SU-DHL-6 (cell line): ENCODE data around the gene LLGL2.

ENCODE experiments used
- EZH2phosphoT487 ChIP-seq: fragments of 200-600 bp; sonication (generic), shearing (Covaris generic); conservative IDR thresholded peaks from 2 replicates; pipeline ENCODE4 v1.6.1; 2018; ENCODE audit warnings: mild to moderate bottlenecking, antibody characterized with exemption, low read length, moderate library complexity, mixed read lengths
- TF ChIP-seq, protein P1 (sequence below): fragments of 200-600 bp; sonication (generic); IDR thresholded peaks from one replicate; pipeline ENCODE4 v1.5.1; 2017; ENCODE audit warnings: antibody characterized with exemption, mild to moderate bottlenecking, low read length, moderate library complexity; ENCODE audit not compliant: insufficient read depth, poor library complexity, severe bottlenecking

DNA sequence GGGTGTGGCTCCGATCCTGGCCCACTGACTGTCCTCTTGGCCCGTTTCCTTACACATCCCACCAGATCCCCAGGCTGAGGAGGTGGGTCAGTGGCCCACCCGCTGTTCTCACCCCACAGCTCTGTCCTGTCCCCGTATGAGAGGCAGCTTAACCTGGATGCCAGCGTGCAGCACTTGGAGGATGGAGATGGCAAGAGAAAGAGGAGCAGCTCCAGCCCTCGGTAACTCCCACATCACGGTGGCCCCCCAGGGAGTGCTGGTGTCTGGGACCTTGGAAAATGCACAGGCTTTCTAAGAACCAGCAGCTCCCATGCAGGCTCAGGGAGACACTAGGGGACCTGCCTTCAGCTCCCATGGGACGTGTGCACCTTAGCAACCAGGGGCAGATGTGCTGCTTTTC is 4.2 kb upstream of the LLGL2 start:
- TF ChIP-seq, protein P1, sequence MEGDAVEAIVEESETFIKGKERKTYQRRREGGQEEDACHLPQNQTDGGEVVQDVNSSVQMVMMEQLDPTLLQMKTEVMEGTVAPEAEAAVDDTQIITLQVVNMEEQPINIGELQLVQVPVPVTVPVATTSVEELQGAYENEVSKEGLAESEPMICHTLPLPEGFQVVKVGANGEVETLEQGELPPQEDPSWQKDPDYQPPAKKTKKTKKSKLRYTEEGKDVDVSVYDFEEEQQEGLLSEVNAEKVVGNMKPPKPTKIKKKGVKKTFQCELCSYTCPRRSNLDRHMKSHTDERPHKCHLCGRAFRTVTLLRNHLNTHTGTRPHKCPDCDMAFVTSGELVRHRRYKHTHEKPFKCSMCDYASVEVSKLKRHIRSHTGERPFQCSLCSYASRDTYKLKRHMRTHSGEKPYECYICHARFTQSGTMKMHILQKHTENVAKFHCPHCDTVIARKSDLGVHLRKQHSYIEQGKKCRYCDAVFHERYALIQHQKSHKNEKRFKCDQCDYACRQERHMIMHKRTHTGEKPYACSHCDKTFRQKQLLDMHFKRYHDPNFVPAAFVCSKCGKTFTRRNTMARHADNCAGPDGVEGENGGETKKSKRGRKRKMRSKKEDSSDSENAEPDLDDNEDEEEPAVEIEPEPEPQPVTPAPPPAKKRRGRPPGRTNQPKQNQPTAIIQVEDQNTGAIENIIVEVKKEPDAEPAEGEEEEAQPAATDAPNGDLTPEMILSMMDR: no peak
- TF ChIP-seq EZH2phosphoT487: no peak
